SK-N-SH (cell line): ENCODE measurements around the gene TUBB2B.

Experiments used
- CHD2 ChIP-seq: fragments of 150-350 bp; IDR thresholded peaks from 2 replicates; pipeline ENCODE4 v1.6.1; 2018; ENCODE audit warnings: low read length; ENCODE audit not compliant: partially characterized antibody
- CTCF ChIP-seq: fragments of 200-600 bp; sonication (generic); IDR thresholded peaks from 2 replicates; pipeline ENCODE4 v1.6.1; 2017; ENCODE audit warnings: antibody characterized with exemption, mild to moderate bottlenecking, moderate library complexity
- EP300 ChIP-seq, 2 experiments: IDR thresholded peaks; 2 replicates each; pipeline versions ENCODE4 v1.4.0 to v1.6.1; 2012; ENCODE audit warnings: borderline replicate concordance in 1 of 2, low read depth in 1 of 2, low read length in 1 of 2
- GABPA ChIP-seq: IDR thresholded peaks from 2 replicates; pipeline ENCODE4 v1.4.0; 2012; ENCODE audit warnings: low read depth, mild to moderate bottlenecking
- JUND ChIP-seq: IDR thresholded peaks from 2 replicates; pipeline ENCODE4 v1.4.0; 2012
- NRF1 ChIP-seq: IDR thresholded peaks from 2 replicates; pipeline ENCODE4 v1.6.1; 2012; ENCODE audit warnings: low read depth, mild to moderate bottlenecking, low read length
- RCOR1 ChIP-seq: fragments of 150-350 bp; IDR thresholded peaks from 2 replicates; pipeline ENCODE4 v1.6.1; 2017; ENCODE audit warnings: antibody characterized with exemption, low read length
- REST ChIP-seq: IDR thresholded peaks from 2 replicates; pipeline ENCODE4 v1.6.1; 2012; ENCODE audit warnings: mild to moderate bottlenecking, low read depth, low read length, moderate library complexity
- SIN3A ChIP-seq: IDR thresholded peaks from 2 replicates; pipeline ENCODE4 v1.6.1; 2012; ENCODE audit warnings: low read depth, mild to moderate bottlenecking, low read length, moderate library complexity, borderline replicate concordance

GRCh38 chr6:3202999-3203696, 24.3 kb downstream of the TUBB2B start:
- TF ChIP-seq NRF1 (no peak), CTCF (no peak), RCOR1 (no peak), JUND (no peak), EP300 (IDR thresholded peaks at IDR 0.05; ENCODE audit: borderline replicate concordance in 1 of 2, low read depth in 1 of 2, low read length in 1 of 2) (no peak), SIN3A (no peak), GABPA (no peak), REST (no peak), CHD2 (no peak)
